G401.6 (cell line): ENCODE measurements around the gene CTNND2.
"Not testable (repeated sequence)": the region's sequence is repeated elsewhere in the genome, so short reads cannot be mapped to it uniquely, and the experiment has no call there.

Experiments used
- FAIRE-seq: peaks from 2 replicates; lab custom pipeline; 2012; peaks lifted over from hg19 to GRCh38; lab: Jason Lieb, UNC

Gene CTNND2

GRCh38 chr5:11675184-11675583 lies 229.1 kb downstream of the CTNND2 start:
- no peak for FAIRE-seq

GRCh38 chr5:11672385-11673085 lies 231.7 kb downstream of the CTNND2 start:
- FAIRE-seq = no peak

DNA sequence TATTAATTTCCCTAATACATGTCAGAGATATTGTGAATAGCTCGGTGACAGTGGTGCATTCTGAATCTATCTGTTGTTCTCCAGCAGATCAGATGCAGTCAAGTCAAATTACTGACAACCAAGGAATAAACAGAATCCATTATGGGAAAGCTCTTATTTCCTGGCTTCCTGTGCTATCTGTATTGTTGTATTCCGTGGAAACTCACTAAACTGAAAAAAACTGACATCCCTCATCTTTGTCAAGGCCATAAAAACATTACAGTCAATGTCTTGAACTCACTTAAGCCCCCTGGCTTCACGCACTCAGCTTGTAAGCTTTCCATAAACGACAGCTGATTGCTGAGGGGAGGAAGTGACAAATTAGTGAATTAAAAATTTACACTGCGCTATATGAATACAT lies 245.9 kb downstream of the CTNND2 start:
- FAIRE-seq = no peak

GRCh38 chr5:11656916-11657315 lies 247.3 kb downstream of the CTNND2 start:
- FAIRE-seq = no peak

GRCh38 chr5:11655681-11656080 lies 248.6 kb downstream of the CTNND2 start:
- FAIRE-seq = no peak

- no peak for FAIRE-seq
Observed at GRCh38 chr5:11650936-11651335, 253.3 kb downstream of the CTNND2 start.

GRCh38 chr5:11646141-11646540 lies 258.1 kb downstream of the CTNND2 start:
- no peak for FAIRE-seq

DNA sequence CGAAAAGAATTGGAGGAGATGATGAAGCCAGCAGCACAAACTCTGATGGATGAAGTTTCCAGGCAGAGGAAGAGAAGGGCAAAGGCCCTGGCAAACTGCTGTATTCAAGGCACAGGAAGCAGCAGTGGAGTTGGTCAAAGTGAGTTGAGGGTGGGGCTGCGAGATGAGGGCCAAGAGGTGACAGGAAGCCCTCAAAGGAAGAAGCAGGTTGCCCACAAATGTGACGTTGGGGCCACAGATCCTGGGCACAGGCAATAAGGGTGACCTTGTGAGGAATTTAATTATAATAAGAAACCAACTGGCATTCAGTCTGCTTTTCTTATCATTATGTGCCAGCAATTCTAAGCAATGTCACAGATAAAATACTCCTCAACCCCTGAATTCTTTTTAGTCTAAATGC lies 261.8 kb downstream of the CTNND2 start:
- FAIRE-seq = no peak

- no peak for FAIRE-seq
Observed at GRCh38 chr5:11640158-11640873, 263.9 kb downstream of the CTNND2 start.

- no peak for FAIRE-seq
Observed at GRCh38 chr5:11622785-11623184, 281.5 kb downstream of the CTNND2 start.

GRCh38 chr5:11620172-11620571 lies 284.1 kb downstream of the CTNND2 start:
- no peak for FAIRE-seq

DNA sequence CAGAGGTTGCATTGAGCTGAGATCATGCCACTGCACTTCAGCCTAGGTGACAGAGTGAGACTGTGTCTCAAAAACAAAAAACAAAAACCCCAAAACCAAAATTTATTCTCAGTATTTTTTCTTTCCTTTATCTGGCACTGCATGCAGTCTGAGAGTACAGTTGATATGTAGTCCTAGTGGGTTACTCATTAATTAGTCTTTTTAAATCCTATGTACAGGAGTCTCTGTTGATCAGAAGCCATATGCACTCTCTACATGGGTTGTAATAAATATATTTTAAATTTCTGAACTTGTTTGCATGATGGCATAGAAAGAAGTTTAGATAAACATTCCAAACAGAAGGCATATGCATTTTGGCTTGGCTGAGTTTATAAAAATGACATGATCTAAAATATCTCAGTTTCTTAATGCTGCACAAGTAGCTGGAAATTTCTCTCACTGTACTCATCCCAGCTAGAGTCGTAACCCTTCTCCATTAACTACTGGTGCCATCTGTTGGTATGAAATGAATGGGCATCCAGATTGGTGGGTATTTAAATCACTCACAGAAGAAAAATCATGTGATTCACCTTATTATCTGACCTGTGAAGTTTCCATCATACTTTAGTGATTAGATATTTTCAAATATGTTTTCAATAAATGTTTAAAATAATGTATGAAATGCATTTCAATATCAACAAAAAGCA lies 284.8 kb downstream of the CTNND2 start:
- FAIRE-seq = no peak

GRCh38 chr5:11617080-11617479 lies 287.2 kb downstream of the CTNND2 start:
- FAIRE-seq = no peak

GRCh38 chr5:11616624-11617023 lies 287.6 kb downstream of the CTNND2 start:
- FAIRE-seq = not testable (repeated sequence)

- FAIRE-seq = no peak
Observed at GRCh38 chr5:11611011-11611410, 293.2 kb downstream of the CTNND2 start.

- no peak for FAIRE-seq
Observed at GRCh38 chr5:11609570-11610303, 294.5 kb downstream of the CTNND2 start.

DNA sequence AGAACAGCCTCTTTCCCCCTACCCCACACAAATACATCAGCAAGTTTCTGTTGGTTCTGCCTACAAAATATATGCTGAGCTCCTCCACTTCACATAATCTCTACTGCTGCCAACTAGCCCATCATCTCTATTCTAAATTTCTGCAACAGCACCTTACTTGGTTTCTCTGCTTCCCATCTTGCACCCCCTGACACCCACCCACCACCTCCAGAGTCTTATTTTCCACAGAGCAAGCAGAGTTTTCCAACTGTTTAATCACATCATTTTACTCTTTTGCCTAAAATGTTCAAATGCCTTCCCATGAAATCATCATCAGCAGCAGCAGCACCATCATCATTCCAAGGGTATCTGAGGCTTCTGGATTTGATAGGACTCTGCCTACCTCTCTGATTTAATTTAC lies 295.7 kb downstream of the CTNND2 start:
- FAIRE-seq = no peak

GRCh38 chr5:11607944-11608483 lies 296.2 kb downstream of the CTNND2 start:
- FAIRE-seq = no peak

- no peak for FAIRE-seq
Observed at GRCh38 chr5:11602298-11602697, 301.9 kb downstream of the CTNND2 start.

DNA sequence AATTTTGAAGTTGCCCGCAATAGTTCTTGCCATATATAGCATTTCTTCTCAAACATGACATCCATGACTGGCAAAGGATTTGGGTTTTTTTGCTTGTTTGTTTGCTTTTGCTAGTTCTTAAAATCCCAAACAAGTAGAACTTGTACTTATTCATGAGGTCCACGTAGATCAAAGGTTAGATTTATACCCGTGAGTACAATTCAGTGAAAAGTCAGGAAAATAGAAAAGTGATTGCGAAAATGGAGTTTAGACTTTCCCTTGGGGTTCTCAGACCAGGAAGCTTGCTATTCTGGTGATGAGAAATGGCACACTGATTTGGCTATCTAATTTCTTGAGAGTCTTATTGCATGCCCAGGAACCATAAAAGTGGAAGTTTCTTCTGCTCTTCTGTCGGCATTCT lies 304.7 kb downstream of the CTNND2 start:
- no peak for FAIRE-seq

- FAIRE-seq = no peak
Observed at GRCh38 chr5:11596657-11597071, 307.6 kb downstream of the CTNND2 start.

DNA sequence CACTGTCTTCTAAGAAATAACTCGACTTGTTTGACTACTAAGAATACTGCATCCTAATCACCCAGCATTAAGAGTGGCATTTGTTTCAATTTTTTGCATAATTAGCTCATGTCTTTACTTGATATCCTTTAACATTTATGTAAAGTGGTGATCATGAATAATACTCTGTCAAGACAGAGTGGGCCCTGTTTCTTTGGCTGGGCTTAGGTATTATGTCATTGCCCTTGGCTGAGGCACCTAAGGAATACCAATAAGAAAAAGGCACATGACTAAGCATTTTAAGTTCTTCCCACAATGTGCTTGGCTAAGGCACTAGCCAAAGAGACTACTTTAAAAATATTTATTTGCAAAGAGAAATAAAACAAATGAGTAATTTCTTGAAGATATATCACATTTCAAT lies 308.1 kb downstream of the CTNND2 start:
- FAIRE-seq = no peak
